ENCODE results near the gene ZFHX3.

Gene ZFHX3

GRCh38 chr16:73022534-73022933 lies 25.4 kb downstream of the ZFHX3 start:
- Histone ChIP-seq H3K36me3 (no peaks in the 10 kb centered on the region), H3K4me1 (peaks cover 39% of the 10 kb centered on the region), H3K4me3 (ENCODE audit: low read depth, low read length) (no peak overlapping the region), H3K27me3 (no peaks in the 10 kb centered on the region), H3K9me3 (no peaks in the 10 kb centered on the region)
- peak; percentile 21; the same call in 1 of the 2 replicates for TF ChIP-seq CTCF (IDR thresholded peaks at IDR 0.05; ENCODE audit: low read depth, low read length)
- no peak for DNase-seq

- Histone ChIP-seq H3K4me3 (ENCODE audit: low read depth, low read length) (no peak overlapping the region), H3K9me3 (no peaks in the 10 kb centered on the region), H3K4me1 (peaks cover 37% of the 10 kb centered on the region), H3K36me3 (no peaks in the 10 kb centered on the region), H3K27me3 (no peaks in the 10 kb centered on the region)
- no peak for TF ChIP-seq CTCF (IDR thresholded peaks at IDR 0.05; ENCODE audit: low read depth, low read length)
- DNase-seq = no peak
Observed at GRCh38 chr16:73021866-73022495, 25.9 kb downstream of the ZFHX3 start.

GRCh38 chr16:73020409-73020884 lies 27.5 kb downstream of the ZFHX3 start:
- Histone ChIP-seq H3K4me3 (ENCODE audit: low read depth, low read length) (no peak overlapping the region), H3K9me3 (no peaks in the 10 kb centered on the region), H3K36me3 (no peaks in the 10 kb centered on the region), H3K4me1 (peaks cover 33% of the 10 kb centered on the region), H3K27me3 (no peaks in the 10 kb centered on the region)
- TF ChIP-seq CTCF (IDR thresholded peaks at IDR 0.05; ENCODE audit: low read depth, low read length) = no peak
- DNase-seq = peak; percentile 63

- Histone ChIP-seq H3K9me3 (no peaks in the 10 kb centered on the region), H3K4me3 (ENCODE audit: low read depth, low read length) (no peak overlapping the region), H3K4me1 (peaks cover 27% of the 10 kb centered on the region), H3K27me3 (no peaks in the 10 kb centered on the region), H3K36me3 (no peaks in the 10 kb centered on the region)
- no peak for DNase-seq
- no peak for TF ChIP-seq CTCF (IDR thresholded peaks at IDR 0.05; ENCODE audit: low read depth, low read length)
Observed at GRCh38 chr16:73019457-73020362, 28.2 kb downstream of the ZFHX3 start.

GRCh38 chr16:73018821-73019456 lies 29.0 kb downstream of the ZFHX3 start:
- DNase-seq = no peak
- H3K27me3 ChIP-seq = no peaks in the 10 kb centered on the region
- TF ChIP-seq CTCF (IDR thresholded peaks at IDR 0.05; ENCODE audit: low read depth, low read length) = no peak
- H3K9me3 ChIP-seq = no peaks in the 10 kb centered on the region
- H3K36me3 ChIP-seq = no peaks in the 10 kb centered on the region
- no peak overlapping the region for H3K4me3 ChIP-seq (ENCODE audit: low read depth, low read length)
- H3K4me1 ChIP-seq = peaks cover 22% of the 10 kb centered on the region

Data from BE2C (cell line).